HL-60 (cell line): ENCODE data around the gene SLC31A2.
A peak's percentile ranks its signal among the peaks of the same experiment; 100 is the strongest.

Source experiments
- DNase-seq, 2 experiments: peaks; one replicate each; pipeline ENCODE4 v3.0.0-alpha.2; 2010 to 2020; ENCODE audit warnings: low read depth in 1 of 2, low spot score in 1 of 2
- H3K27ac ChIP-seq: fragments of 250-450 bp; sonication (Bioruptor Pico); replicated peaks from 2 replicates; pipeline ENCODE4 v1.5.1; 2020; ENCODE audit warnings: mild to moderate bottlenecking, moderate library complexity
- H3K27me3 ChIP-seq: fragments of 250-450 bp; sonication (Bioruptor Pico); 2 replicates; pipeline ENCODE4 v1.5.1; 2021; ENCODE audit warnings: mild to moderate bottlenecking, moderate library complexity; ENCODE audit not compliant: insufficient read depth, poor library complexity, severe bottlenecking
- H3K4me3 ChIP-seq: replicated peaks from 2 replicates; pipeline ENCODE4 v1.5.1; 2011; ENCODE audit warnings: mild to moderate bottlenecking, control low read depth, low read length; ENCODE audit not compliant: insufficient read depth
- CTCF ChIP-seq: IDR thresholded peaks from one replicate; pipeline ENCODE4 v1.5.1; 2011; ENCODE audit warnings: low read length, control low read depth, inconsistent platforms; ENCODE audit not compliant: insufficient read depth
- GABPA ChIP-seq: IDR thresholded peaks from 2 replicates; pipeline ENCODE4 v1.6.1; 2012; ENCODE audit warnings: low read depth
- POLR2AphosphoS5 ChIP-seq: IDR thresholded peaks from 2 replicates; pipeline ENCODE4 v1.6.1; 2012; ENCODE audit warnings: low read depth
- REST ChIP-seq: IDR thresholded peaks from 2 replicates; pipeline ENCODE4 v1.6.1; 2012; ENCODE audit warnings: low read depth; ENCODE audit not compliant: insufficient replicate concordance
- SPI1 ChIP-seq: IDR thresholded peaks from 2 replicates; pipeline ENCODE4 v1.6.1; 2012; ENCODE audit warnings: low read depth, mild to moderate bottlenecking, borderline replicate concordance

The SLC31A2 gene

GRCh38 chr9:113129466-113129865, 21.3 kb upstream of the SLC31A2 start:
- TF ChIP-seq REST, result no peak
- TF ChIP-seq GABPA, result no peak
- TF ChIP-seq POLR2AphosphoS5, result no peak
- TF ChIP-seq SPI1, result no peak
- no peak for TF ChIP-seq CTCF
- no peaks in the 10 kb centered on the region for H3K27me3 ChIP-seq
- no peak overlapping the region for H3K4me3 ChIP-seq

GRCh38 chr9:113129884-113130283, 20.9 kb upstream of the SLC31A2 start:
- H3K27ac ChIP-seq, result no peak overlapping the region
- TF ChIP-seq CTCF, result no peak
- TF ChIP-seq GABPA, result no peak
- no peak for TF ChIP-seq POLR2AphosphoS5
- TF ChIP-seq REST, result no peak
- no peak for TF ChIP-seq SPI1
- no peak overlapping the region for H3K4me3 ChIP-seq
- no peaks in the 10 kb centered on the region for H3K27me3 ChIP-seq
- DNase-seq, result no peak

More at GRCh38 chr9:113129466-113129865, 21.3 kb upstream of the SLC31A2 start:
- no peak for DNase-seq
- no peak overlapping the region for H3K27ac ChIP-seq

- TF ChIP-seq SPI1 (no peak), REST (peak; percentile 97)
- DNase-seq, result peak in 1 of 2 experiments; percentile 29
- Histone ChIP-seq H3K27ac (no peak overlapping the region), H3K4me3 (no peak overlapping the region), H3K27me3 (no peaks in the 10 kb centered on the region)
These were observed 19.1 kb upstream of the SLC31A2 start for GRCh38 chr9:113131689-113132151.
